ENCODE measurements around the gene KRTDAP.

KRTDAP gene, protein sequence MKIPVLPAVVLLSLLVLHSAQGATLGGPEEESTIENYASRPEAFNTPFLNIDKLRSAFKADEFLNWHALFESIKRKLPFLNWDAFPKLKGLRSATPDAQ

DNA sequence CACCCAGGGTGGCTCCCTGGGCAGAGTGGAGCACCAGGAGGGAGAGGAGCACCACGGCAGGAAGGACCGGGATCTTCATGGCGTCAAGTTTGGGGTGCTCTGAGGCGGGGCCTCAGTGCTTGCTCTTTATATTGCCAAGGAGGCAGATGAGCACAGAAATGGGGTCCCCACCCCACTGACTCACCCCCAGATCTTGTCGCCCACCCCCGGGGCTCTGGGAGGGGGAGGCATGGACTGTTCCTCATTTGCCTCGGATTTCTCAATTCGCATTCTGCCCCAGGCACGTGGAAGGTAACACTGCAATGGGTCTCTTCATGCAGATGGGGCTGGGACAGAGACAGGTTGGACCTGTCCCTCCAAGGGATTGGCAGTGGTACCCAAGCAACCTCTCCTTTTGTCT, at the start of gene KRTDAP:
Gene KRTDAP, minus strand, starts transcription at position 101 of the 400 bp plus-strand sequence. Its CDS starts 22 bp downstream, at position 79.
- TF ChIP-seq, protein P1, sequence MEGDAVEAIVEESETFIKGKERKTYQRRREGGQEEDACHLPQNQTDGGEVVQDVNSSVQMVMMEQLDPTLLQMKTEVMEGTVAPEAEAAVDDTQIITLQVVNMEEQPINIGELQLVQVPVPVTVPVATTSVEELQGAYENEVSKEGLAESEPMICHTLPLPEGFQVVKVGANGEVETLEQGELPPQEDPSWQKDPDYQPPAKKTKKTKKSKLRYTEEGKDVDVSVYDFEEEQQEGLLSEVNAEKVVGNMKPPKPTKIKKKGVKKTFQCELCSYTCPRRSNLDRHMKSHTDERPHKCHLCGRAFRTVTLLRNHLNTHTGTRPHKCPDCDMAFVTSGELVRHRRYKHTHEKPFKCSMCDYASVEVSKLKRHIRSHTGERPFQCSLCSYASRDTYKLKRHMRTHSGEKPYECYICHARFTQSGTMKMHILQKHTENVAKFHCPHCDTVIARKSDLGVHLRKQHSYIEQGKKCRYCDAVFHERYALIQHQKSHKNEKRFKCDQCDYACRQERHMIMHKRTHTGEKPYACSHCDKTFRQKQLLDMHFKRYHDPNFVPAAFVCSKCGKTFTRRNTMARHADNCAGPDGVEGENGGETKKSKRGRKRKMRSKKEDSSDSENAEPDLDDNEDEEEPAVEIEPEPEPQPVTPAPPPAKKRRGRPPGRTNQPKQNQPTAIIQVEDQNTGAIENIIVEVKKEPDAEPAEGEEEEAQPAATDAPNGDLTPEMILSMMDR (IDR thresholded peaks at IDR 0.05) = no peak

DNA sequence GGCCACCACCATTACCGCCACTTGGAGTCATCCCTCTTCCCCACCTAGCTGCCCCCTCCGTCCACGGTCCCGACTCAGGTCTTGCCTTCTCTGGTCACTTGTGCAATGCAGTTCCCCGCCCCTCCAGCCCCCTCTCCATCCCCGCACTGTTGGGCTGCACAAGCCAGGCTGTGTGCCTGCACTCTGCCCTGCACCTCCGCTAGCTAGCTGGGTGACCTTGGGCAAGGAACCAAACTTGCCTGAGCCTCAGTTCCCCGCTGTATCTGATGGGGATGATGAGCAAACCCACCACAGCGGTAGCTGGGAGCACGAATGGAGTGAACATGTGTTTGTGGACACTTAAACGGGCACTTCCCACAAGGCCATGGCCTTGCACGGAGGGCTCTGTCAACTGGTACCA, 49.6 kb upstream of the KRTDAP start:
- TF ChIP-seq, protein P1 (IDR thresholded peaks at IDR 0.05) = no peak

DNA sequence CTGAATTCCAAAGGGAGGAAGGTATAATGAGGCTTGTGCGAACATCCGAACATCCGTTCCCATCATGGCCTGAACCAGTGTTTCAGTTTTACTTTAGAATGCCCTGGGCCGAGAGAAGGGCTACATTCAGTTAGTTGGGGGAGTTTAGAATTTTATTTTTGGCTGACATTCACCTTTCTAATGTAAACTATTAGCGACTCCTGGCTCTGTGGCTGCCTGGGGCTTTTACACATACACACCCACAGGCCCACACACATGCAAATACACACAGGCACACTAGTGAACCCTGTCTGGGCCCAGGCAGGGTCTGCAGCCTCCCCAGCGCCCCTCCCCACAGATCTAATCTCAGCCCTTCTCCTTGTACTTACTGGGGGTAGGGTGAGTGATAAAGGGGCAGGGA, 49.0 kb upstream of the KRTDAP start:
- TF ChIP-seq, protein P1 (IDR thresholded peaks at IDR 0.05) = no peak

DNA sequence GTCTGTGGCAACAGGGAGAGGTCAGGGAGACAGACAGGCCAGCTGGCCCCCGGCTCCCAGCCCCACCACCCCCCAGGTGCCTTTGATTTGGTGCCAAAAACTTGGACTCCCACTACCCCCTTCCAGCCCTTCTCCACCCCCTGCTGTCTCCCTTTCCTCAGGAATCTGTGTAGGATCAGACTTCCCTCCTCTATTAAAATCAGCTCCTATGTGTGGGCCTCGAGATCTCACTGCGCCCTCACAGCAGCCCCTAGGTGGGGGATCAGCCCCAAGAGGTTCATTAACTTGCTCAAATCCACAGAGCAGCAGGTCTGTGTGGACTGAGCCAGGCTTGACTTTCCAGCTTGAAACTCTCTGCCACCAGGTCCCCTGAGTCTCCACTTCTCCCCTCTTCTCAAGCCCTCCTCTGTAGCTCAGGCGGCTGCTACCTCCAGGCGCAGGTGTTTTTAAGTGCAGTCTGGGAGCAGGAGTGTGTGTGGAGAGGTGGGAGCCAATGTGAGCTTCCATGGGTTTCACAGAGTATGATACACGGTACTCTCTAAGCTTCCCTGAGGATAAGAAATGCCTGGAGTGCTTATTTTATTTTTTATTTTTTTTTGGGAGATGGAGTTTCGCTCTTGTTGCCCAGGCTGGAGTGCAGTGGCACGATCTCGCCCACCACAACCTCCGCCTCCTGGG, 44.7 kb upstream of the KRTDAP start:
- TF ChIP-seq, protein P1 (IDR thresholded peaks at IDR 0.05) = no peak

DNA sequence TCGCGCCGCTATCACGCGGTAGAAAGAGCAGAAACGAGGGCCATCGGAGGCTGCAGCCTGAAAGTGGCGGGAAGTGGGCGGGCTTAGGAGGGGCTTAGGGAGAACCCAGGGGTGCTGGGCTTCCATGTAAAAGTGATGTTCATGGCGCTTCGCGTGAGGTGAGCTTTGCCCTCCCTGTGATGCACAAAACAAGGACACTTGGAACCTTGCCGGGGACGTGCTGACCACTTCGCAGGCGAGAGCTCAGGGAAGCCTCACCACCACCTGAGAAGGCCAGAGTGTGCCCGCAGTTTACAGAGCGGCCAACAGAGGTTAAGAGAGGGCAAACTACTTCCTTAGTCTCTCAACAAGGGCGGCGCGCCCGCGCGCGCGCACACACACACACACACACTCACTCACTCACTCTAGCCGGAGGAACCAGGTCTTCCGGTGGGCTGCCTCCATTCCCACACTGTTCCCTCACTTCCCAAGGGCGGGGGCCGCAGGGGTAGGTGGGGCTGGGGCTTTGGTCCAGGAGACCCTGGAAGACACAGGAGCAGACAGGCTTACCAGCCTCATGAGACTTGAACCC, 43.6 kb upstream of the KRTDAP start:
- TF ChIP-seq, protein P1 (IDR thresholded peaks at IDR 0.05) = no peak

DNA sequence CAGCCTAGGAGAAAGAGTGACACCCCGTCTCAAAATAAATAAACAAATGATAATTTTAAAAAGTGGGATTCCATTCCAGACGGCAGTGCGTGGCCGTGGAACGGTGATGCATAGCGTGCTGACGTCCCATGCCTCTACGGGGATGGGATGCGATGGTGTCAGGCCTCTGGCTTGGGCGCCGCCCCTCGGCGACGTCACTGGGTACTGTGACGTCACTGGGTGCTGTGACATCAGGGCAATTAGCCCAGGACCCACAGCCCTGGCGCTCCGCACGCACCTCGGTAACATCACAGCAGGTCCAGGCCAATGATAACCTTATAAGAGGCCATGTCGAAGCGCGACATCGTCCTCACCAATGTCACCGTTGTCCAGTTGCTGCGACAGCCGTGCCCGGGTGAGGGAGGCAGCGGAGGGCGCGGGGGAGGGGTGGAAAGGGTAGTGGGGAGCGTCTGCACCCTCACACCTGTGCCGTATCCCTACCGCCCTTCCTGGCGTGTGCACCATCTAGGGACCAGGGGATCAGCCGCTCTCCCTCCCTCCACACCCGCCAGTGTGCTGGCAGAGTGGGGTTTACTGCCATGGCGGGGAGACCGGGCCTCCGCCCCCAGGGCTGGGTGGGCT, 43.0 kb upstream of the KRTDAP start, which contains the start of gene GAPDHS:
Gene GAPDHS, plus strand, starts transcription at position 256 of the 621 bp plus-strand sequence. Its CDS starts 72 bp downstream, at position 328.
- TF ChIP-seq, protein P1 (IDR thresholded peaks at IDR 0.05) = no peak

DNA sequence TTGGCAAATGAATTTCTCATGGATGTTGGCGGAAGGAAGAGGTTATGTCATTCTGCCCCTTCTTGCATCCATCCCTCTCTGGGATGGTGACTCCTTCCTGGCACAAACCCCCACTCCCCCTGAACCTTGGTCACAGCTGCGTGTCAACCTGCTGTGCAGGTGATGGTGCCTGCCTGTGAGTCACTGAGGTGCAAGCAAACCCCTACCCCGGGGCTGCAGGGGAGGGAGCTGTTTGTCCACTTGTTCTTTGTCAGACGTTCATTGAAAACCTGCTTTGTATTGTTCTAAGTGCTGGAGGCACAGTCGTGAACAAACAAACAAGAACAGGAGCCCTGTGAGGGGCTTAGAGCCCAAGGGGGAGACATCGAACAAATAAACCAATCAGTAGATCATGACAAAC, 41.0 kb upstream of the KRTDAP start:
- TF ChIP-seq, protein P1 (IDR thresholded peaks at IDR 0.05) = no peak
